Epithelial cell of prostate (primary cell): ENCODE results near the gene ROBO1.
"Not testable (repeated sequence)": the region's sequence is repeated elsewhere in the genome, so short reads cannot be mapped to it uniquely, and the experiment has no call there.

Experiments used
- DNase-seq: peaks from one replicate; pipeline ENCODE4 v3.0.0-alpha.2; 2011; ENCODE audit warnings: low read depth, low spot score
- H3K27ac ChIP-seq: fragments of 450-650 bp; 2 replicates; pipeline ENCODE4 v1.5.1; 2017; ENCODE audit warnings: mild to moderate bottlenecking

The ROBO1 gene

GRCh38 chr3:78906930-78907329 is 860.9 kb downstream of the ROBO1 start:
- no peak for DNase-seq
- no peak overlapping the region for H3K27ac ChIP-seq

- no peak overlapping the region for H3K27ac ChIP-seq
Measured at GRCh38 chr3:78906245-78906644, 861.6 kb downstream of the ROBO1 start.

GRCh38 chr3:78905700-78906099 is 862.1 kb downstream of the ROBO1 start:
- DNase-seq: no peak

More at GRCh38 chr3:78906245-78906644, 861.6 kb downstream of the ROBO1 start:
- DNase-seq: no peak

DNA sequence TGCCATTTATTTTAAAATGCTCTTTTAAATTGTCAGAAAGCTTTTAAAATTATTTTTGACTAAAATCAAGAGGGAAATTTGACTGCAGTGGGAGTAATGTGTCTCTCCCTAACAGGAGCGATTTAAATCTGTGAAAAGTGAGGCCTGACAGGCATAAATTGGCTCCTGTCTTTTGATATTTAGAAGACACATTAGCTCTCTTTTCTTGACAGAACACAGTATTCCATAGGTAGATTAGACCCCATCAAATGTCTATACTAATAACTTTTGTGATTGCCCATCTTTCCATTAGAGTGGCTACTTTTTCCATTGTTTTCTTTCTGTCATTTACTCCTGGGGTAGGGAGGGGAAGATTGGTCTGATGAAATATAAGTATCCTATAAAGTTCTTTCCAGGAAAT is 866.3 kb downstream of the ROBO1 start:
- DNase-seq: no peak
- H3K27ac ChIP-seq: no peak overlapping the region

More at GRCh38 chr3:78905700-78906099, 862.1 kb downstream of the ROBO1 start:
- H3K27ac ChIP-seq: no peak overlapping the region

DNA sequence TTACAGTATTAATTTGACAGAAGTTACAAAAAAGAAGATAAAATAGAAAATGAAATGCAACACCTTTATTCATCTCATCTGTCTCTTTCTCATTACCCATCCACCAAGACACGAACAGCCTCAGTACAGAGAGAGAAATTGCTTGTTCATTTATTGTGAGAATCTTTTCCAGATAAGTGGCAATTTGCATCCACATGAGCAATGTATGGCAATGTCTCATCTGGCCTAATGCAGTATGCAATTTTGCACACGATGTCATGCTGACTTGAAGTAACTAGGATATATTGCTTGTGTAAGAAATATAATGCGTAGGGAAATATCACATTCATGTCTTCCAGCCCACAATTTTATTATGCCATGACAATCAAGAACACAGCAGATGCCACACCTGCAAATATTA is 866.9 kb downstream of the ROBO1 start:
- DNase-seq: no peak
- H3K27ac ChIP-seq: no peak overlapping the region

- H3K27ac ChIP-seq: no peak overlapping the region
- DNase-seq: no peak
Measured at GRCh38 chr3:78900426-78900825, 867.4 kb downstream of the ROBO1 start.

GRCh38 chr3:78895528-78895927 is 872.3 kb downstream of the ROBO1 start:
- no peak overlapping the region for H3K27ac ChIP-seq
- no peak for DNase-seq

GRCh38 chr3:78894787-78895186 is 873.0 kb downstream of the ROBO1 start:
- DNase-seq: no peak
- no peak overlapping the region for H3K27ac ChIP-seq

DNA sequence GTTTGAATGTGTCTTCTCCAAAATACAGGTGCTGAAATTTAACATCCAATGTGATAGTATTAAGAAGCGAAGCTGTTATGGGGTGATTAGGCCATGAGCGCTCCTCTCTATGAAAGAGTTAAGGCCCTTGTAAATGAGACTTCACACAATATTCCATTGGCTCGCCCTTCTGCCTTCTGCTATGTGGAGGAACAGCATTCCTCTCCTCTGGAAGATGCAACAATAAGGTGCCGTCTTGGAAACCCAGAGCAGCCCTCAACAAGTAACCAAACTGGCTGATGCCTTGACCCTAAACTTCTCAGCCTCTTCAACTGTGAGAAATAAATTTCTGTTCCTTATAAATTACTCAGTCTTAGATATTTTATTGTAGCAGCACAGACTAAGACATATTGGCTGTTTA is 874.6 kb downstream of the ROBO1 start:
- DNase-seq: no peak
- H3K27ac ChIP-seq: no peak overlapping the region

DNA sequence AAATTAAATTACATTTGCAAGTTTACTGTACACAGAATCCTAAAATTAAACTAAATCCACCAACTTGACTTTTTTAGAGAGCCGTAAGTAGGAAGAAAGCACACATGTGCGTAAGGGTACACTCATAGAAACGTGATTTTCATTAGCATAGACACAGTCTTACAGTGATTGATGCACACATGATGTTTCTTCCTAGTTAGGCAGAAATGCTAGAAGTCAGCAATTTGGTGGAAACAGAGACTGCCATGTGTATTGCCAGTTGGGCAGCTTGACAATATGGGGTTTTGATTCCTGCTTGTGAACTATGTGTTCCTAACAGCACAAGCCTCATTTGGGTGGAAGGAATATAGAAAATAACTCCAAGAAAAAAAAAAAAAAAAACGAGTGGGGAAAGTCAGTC is 878.5 kb downstream of the ROBO1 start:
- H3K27ac ChIP-seq: no peak overlapping the region
- no peak for DNase-seq

- no peak overlapping the region for H3K27ac ChIP-seq
Measured at GRCh38 chr3:78888635-78889034, 879.2 kb downstream of the ROBO1 start.

GRCh38 chr3:78887547-78888011 is 880.2 kb downstream of the ROBO1 start:
- DNase-seq: no peak
- H3K27ac ChIP-seq: peak overlapping the region; percentile 41

More at GRCh38 chr3:78888635-78889034, 879.2 kb downstream of the ROBO1 start:
- no peak for DNase-seq

DNA sequence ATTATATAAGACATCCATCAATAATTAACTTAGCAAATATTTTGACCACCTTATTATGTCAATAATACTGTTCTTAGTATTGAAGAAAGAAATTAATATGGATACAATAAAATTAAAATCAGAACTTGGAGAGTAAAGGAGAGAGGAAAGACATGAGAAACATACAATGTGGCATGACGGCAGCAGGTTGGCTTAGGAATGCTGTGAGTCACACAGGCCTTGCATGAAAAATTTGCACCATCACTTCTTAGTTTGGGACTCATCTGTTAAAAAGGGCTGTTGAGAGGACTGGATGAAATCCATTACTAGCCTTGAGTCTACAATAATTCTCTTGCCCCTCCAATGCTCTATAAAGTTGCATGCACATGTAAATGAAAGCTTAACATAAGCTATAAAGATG is 880.8 kb downstream of the ROBO1 start:
- DNase-seq: peak; percentile 12
- H3K27ac ChIP-seq: peak overlapping the region; percentile 41

DNA sequence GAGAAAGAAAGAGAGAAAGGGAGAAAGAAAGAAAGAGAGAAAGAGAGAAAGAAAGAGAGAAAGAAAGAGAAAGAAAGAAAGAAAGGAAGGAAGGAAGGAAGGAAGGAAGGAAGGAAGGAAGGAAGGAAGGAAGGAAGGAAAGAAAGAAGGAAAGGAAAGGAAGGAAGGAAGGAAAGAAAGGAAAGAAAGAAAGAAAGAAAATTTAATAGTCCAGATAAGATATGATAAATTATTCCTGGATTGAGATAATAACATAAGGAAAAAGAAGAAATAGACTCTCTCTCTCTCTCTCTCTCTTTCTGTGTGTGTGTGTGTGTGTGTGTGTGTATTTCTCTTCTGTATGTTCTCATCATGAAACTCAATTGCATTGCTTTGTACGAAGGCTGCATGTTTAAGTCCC is 883.2 kb downstream of the ROBO1 start:
- not testable (repeated sequence) for DNase-seq, H3K27ac ChIP-seq

- H3K27ac ChIP-seq: no peak overlapping the region
- no peak for DNase-seq
Measured at GRCh38 chr3:78882251-78882650, 885.5 kb downstream of the ROBO1 start.

GRCh38 chr3:78881501-78881900 is 886.3 kb downstream of the ROBO1 start:
- DNase-seq: no peak
- H3K27ac ChIP-seq: no peak overlapping the region

- H3K27ac ChIP-seq: no peak overlapping the region
- no peak for DNase-seq
Measured at GRCh38 chr3:78880603-78881461, 887.0 kb downstream of the ROBO1 start.

- DNase-seq: no peak
Measured at GRCh38 chr3:78879295-78879860, 888.4 kb downstream of the ROBO1 start.

DNA sequence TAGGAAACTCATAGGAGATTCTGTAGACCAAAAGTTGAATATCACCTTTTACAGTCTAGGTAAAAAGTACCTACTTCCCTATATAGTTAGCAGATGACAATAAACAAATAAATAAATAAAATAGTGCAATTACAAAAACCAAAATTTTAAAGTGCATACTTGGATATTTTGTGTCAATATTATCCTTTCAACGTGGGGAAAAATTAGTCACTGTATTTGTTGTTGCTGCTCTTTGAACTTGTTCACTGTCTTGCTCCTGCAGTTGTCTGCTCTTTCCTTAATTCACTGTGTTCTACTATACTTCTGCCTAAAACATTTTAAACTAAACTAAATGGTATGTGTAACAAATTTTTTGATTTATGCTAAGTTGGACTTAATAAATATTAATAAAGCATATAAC is 889.0 kb downstream of the ROBO1 start:
- no peak for DNase-seq
- H3K27ac ChIP-seq: no peak overlapping the region

More at GRCh38 chr3:78879295-78879860, 888.4 kb downstream of the ROBO1 start:
- no peak overlapping the region for H3K27ac ChIP-seq

- H3K27ac ChIP-seq: no peak overlapping the region
- DNase-seq: no peak
Measured at GRCh38 chr3:78878011-78878410, 889.8 kb downstream of the ROBO1 start.

- no peak for DNase-seq
- peak overlapping the region; percentile 0 for H3K27ac ChIP-seq
Measured at GRCh38 chr3:78875851-78876250, 891.9 kb downstream of the ROBO1 start.

DNA sequence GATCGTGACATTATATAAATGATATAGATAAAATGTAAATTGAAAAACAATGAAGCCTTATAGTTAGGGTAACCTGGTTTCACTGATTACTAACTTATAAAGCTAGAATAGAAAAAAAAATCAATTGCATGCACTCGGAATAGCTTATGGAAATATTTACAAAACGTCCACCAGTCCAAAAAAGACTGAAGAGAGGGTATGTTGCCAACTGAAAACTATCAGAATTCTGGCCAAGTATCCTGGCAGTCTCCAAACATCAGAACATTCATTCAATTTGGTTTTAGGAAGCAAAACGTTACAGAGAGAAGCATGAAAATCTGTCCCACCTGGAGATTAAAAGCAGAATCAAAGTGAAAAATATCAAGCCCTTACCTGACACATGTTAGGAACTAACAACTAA is 892.4 kb downstream of the ROBO1 start:
- DNase-seq: no peak
- H3K27ac ChIP-seq: peak overlapping the region; percentile 0
